ENCODE measurements around the gene NSUN5.

The NSUN5 gene

GRCh38 chr7:73308665-73309214 is at the start of gene NSUN5:
Gene NSUN5, minus strand, starts transcription at chr7:73308826. Its CDS starts 36 bp downstream, at chr7:73308790.
- H3K27me3 ChIP-seq (ENCODE audit: control insufficient read depth in 5 of 5, insufficient read depth in 4 of 5, low read length in 5 of 5) = no peaks in the 10 kb centered on the region
- no peak within 1 kb of the TSS for H3K27ac ChIP-seq (ENCODE audit: low read depth, low read length)

GRCh38 chr7:73356159-73356558 is 47.5 kb upstream of the NSUN5 start:
- Histone ChIP-seq H3K27me3 (ENCODE audit: control insufficient read depth in 5 of 5, insufficient read depth in 4 of 5, low read length in 5 of 5) (no peaks in the 10 kb centered on the region), H3K27ac (ENCODE audit: low read depth, low read length) (no peak overlapping the region)

More at GRCh38 chr7:73308665-73309214, at the start of gene NSUN5:
- Histone ChIP-seq H3K9me3 (ENCODE audit: control insufficient read depth in 5 of 5, low read length in 5 of 5) (no peaks in the 10 kb centered on the region), H3K4me1 (ENCODE audit: control insufficient read depth in 5 of 5, insufficient read depth in 5 of 5, low read length in 5 of 5) (peaks cover 0 to 22% (median 14%) of the 10 kb centered on the region in 5 donors), H3K36me3 (ENCODE audit: control insufficient read depth in 5 of 5, insufficient read depth in 5 of 5, low read length in 5 of 5) (peaks cover 0 to 29% (median 27%) of the 10 kb centered on the region in 5 donors), H3K9ac (ENCODE audit: low read length in 5 of 5) (peak within 1 kb of the TSS in 4 of 5 donors; percentile 64 to 74 (median 67)), H3K4me3 (ENCODE audit: low read depth in 1 of 5, low read length in 5 of 5) (peak within 1 kb of the TSS; percentile 61 to 88 (median 78))

GRCh38 chr7:73354821-73355220 is 46.2 kb upstream of the NSUN5 start:
- Histone ChIP-seq H3K36me3 (ENCODE audit: control insufficient read depth in 5 of 5, insufficient read depth in 5 of 5, low read length in 5 of 5) (no peaks in the 10 kb centered on the region), H3K27me3 (ENCODE audit: control insufficient read depth in 5 of 5, insufficient read depth in 4 of 5, low read length in 5 of 5) (no peaks in the 10 kb centered on the region), H3K4me1 (ENCODE audit: control insufficient read depth in 5 of 5, insufficient read depth in 5 of 5, low read length in 5 of 5) (peaks cover 4 to 24% (median 19%) of the 10 kb centered on the region in 5 donors), H3K27ac (ENCODE audit: low read depth, low read length) (no peak overlapping the region), H3K9ac (ENCODE audit: low read length in 5 of 5) (no peak overlapping the region), H3K9me3 (ENCODE audit: control insufficient read depth in 5 of 5, low read length in 5 of 5) (peaks cover 0 to 7% (median 6%) of the 10 kb centered on the region in 5 donors), H3K4me3 (ENCODE audit: low read depth in 1 of 5, low read length in 5 of 5) (no peak overlapping the region)

More at GRCh38 chr7:73356159-73356558, 47.5 kb upstream of the NSUN5 start:
- H3K4me1 ChIP-seq (ENCODE audit: control insufficient read depth in 5 of 5, insufficient read depth in 5 of 5, low read length in 5 of 5) = peaks cover 4 to 24% (median 19%) of the 10 kb centered on the region in 5 donors
- no peak overlapping the region for H3K4me3 ChIP-seq (ENCODE audit: low read depth in 1 of 5, low read length in 5 of 5)
- no peaks in the 10 kb centered on the region for H3K36me3 ChIP-seq (ENCODE audit: control insufficient read depth in 5 of 5, insufficient read depth in 5 of 5, low read length in 5 of 5)
- no peak overlapping the region for H3K9ac ChIP-seq (ENCODE audit: low read length in 5 of 5)
- H3K9me3 ChIP-seq (ENCODE audit: control insufficient read depth in 5 of 5, low read length in 5 of 5) = peaks cover 0 to 7% (median 6%) of the 10 kb centered on the region in 5 donors

GRCh38 chr7:73354196-73354595 is 45.6 kb upstream of the NSUN5 start:
- peaks cover 4 to 22% (median 17%) of the 10 kb centered on the region in 5 donors for H3K4me1 ChIP-seq (ENCODE audit: control insufficient read depth in 5 of 5, insufficient read depth in 5 of 5, low read length in 5 of 5)
- H3K27ac ChIP-seq (ENCODE audit: low read depth, low read length) = no peak overlapping the region

GRCh38 chr7:73353243-73353642 is 44.6 kb upstream of the NSUN5 start:
- Histone ChIP-seq H3K36me3 (ENCODE audit: control insufficient read depth in 5 of 5, insufficient read depth in 5 of 5, low read length in 5 of 5) (no peaks in the 10 kb centered on the region), H3K27ac (ENCODE audit: low read depth, low read length) (no peak overlapping the region), H3K4me1 (ENCODE audit: control insufficient read depth in 5 of 5, insufficient read depth in 5 of 5, low read length in 5 of 5) (peaks cover 4 to 15% (median 11%) of the 10 kb centered on the region in 5 donors), H3K9me3 (ENCODE audit: control insufficient read depth in 5 of 5, low read length in 5 of 5) (peaks cover 0 to 7% (median 6%) of the 10 kb centered on the region in 5 donors), H3K27me3 (ENCODE audit: control insufficient read depth in 5 of 5, insufficient read depth in 4 of 5, low read length in 5 of 5) (no peaks in the 10 kb centered on the region), H3K4me3 (ENCODE audit: low read depth in 1 of 5, low read length in 5 of 5) (no peak overlapping the region), H3K9ac (ENCODE audit: low read length in 5 of 5) (no peak overlapping the region)

More at GRCh38 chr7:73354196-73354595, 45.6 kb upstream of the NSUN5 start:
- Histone ChIP-seq H3K4me3 (ENCODE audit: low read depth in 1 of 5, low read length in 5 of 5) (no peak overlapping the region), H3K27me3 (ENCODE audit: control insufficient read depth in 5 of 5, insufficient read depth in 4 of 5, low read length in 5 of 5) (no peaks in the 10 kb centered on the region), H3K9me3 (ENCODE audit: control insufficient read depth in 5 of 5, low read length in 5 of 5) (peaks cover 0 to 7% (median 6%) of the 10 kb centered on the region in 5 donors), H3K36me3 (ENCODE audit: control insufficient read depth in 5 of 5, insufficient read depth in 5 of 5, low read length in 5 of 5) (no peaks in the 10 kb centered on the region), H3K9ac (ENCODE audit: low read length in 5 of 5) (no peak overlapping the region)

GRCh38 chr7:73352784-73353183 is 44.2 kb upstream of the NSUN5 start:
- Histone ChIP-seq H3K27me3 (ENCODE audit: control insufficient read depth in 5 of 5, insufficient read depth in 4 of 5, low read length in 5 of 5) (no peaks in the 10 kb centered on the region), H3K9me3 (ENCODE audit: control insufficient read depth in 5 of 5, low read length in 5 of 5) (peaks cover 0 to 7% (median 6%) of the 10 kb centered on the region in 5 donors), H3K4me3 (ENCODE audit: low read depth in 1 of 5, low read length in 5 of 5) (no peak overlapping the region), H3K4me1 (ENCODE audit: control insufficient read depth in 5 of 5, insufficient read depth in 5 of 5, low read length in 5 of 5) (peaks cover 3 to 10% (median 6%) of the 10 kb centered on the region in 5 donors), H3K27ac (ENCODE audit: low read depth, low read length) (no peak overlapping the region), H3K36me3 (ENCODE audit: control insufficient read depth in 5 of 5, insufficient read depth in 5 of 5, low read length in 5 of 5) (no peaks in the 10 kb centered on the region), H3K9ac (ENCODE audit: low read length in 5 of 5) (no peak overlapping the region)

- H3K9ac ChIP-seq (ENCODE audit: low read length in 5 of 5) = no peak overlapping the region
- H3K27ac ChIP-seq (ENCODE audit: low read depth, low read length) = no peak overlapping the region
- no peak overlapping the region for H3K4me3 ChIP-seq (ENCODE audit: low read depth in 1 of 5, low read length in 5 of 5)
- H3K9me3 ChIP-seq (ENCODE audit: control insufficient read depth in 5 of 5, low read length in 5 of 5) = peaks cover 0 to 7% (median 6%) of the 10 kb centered on the region in 5 donors
- H3K36me3 ChIP-seq (ENCODE audit: control insufficient read depth in 5 of 5, insufficient read depth in 5 of 5, low read length in 5 of 5) = no peaks in the 10 kb centered on the region
- H3K4me1 ChIP-seq (ENCODE audit: control insufficient read depth in 5 of 5, insufficient read depth in 5 of 5, low read length in 5 of 5) = peaks cover 0 to 4% (median 3%) of the 10 kb centered on the region in 5 donors
- no peaks in the 10 kb centered on the region for H3K27me3 ChIP-seq (ENCODE audit: control insufficient read depth in 5 of 5, insufficient read depth in 4 of 5, low read length in 5 of 5)
Observed at GRCh38 chr7:73351447-73352167, 43.0 kb upstream of the NSUN5 start.

- Histone ChIP-seq H3K4me1 (ENCODE audit: control insufficient read depth in 5 of 5, insufficient read depth in 5 of 5, low read length in 5 of 5) (peaks cover 0 to 4% (median 3%) of the 10 kb centered on the region in 5 donors), H3K27me3 (ENCODE audit: control insufficient read depth in 5 of 5, insufficient read depth in 4 of 5, low read length in 5 of 5) (no peaks in the 10 kb centered on the region), H3K27ac (ENCODE audit: low read depth, low read length) (no peak overlapping the region), H3K9me3 (ENCODE audit: control insufficient read depth in 5 of 5, low read length in 5 of 5) (peaks cover 0 to 7% (median 6%) of the 10 kb centered on the region in 5 donors), H3K36me3 (ENCODE audit: control insufficient read depth in 5 of 5, insufficient read depth in 5 of 5, low read length in 5 of 5) (no peaks in the 10 kb centered on the region), H3K9ac (ENCODE audit: low read length in 5 of 5) (no peak overlapping the region), H3K4me3 (ENCODE audit: low read depth in 1 of 5, low read length in 5 of 5) (no peak overlapping the region)
Observed at GRCh38 chr7:73350306-73351068, 41.9 kb upstream of the NSUN5 start.

- Histone ChIP-seq H3K9me3 (ENCODE audit: control insufficient read depth in 5 of 5, low read length in 5 of 5) (peaks cover 0 to 7% (median 6%) of the 10 kb centered on the region in 5 donors), H3K9ac (ENCODE audit: low read length in 5 of 5) (no peak overlapping the region), H3K27me3 (ENCODE audit: control insufficient read depth in 5 of 5, insufficient read depth in 4 of 5, low read length in 5 of 5) (no peaks in the 10 kb centered on the region), H3K4me3 (ENCODE audit: low read depth in 1 of 5, low read length in 5 of 5) (no peak overlapping the region), H3K27ac (ENCODE audit: low read depth, low read length) (no peak overlapping the region), H3K36me3 (ENCODE audit: control insufficient read depth in 5 of 5, insufficient read depth in 5 of 5, low read length in 5 of 5) (no peaks in the 10 kb centered on the region), H3K4me1 (ENCODE audit: control insufficient read depth in 5 of 5, insufficient read depth in 5 of 5, low read length in 5 of 5) (peaks cover 0 to 4% (median 3%) of the 10 kb centered on the region in 5 donors)
Observed at GRCh38 chr7:73349763-73350162, 41.1 kb upstream of the NSUN5 start.
